GM20431 (cell line): Measurements from ENCODE around the gene EPS8L1.
"Not testable (repeated sequence)": the region's sequence is repeated elsewhere in the genome, so short reads cannot be mapped to it uniquely, and the experiment has no call there.

ENCODE experiments used
- in situ Hi-C: fragments of 300-500 bp; cut with MseI, MboI; formaldehyde crosslinking; loops from one replicate; pipeline ENCODE4 v1.15.0; 2020; ENCODE audit warnings: low sequenced_read_pairs; ENCODE audit not compliant: unreplicated experiment

EPS8L1 gene

DNA sequence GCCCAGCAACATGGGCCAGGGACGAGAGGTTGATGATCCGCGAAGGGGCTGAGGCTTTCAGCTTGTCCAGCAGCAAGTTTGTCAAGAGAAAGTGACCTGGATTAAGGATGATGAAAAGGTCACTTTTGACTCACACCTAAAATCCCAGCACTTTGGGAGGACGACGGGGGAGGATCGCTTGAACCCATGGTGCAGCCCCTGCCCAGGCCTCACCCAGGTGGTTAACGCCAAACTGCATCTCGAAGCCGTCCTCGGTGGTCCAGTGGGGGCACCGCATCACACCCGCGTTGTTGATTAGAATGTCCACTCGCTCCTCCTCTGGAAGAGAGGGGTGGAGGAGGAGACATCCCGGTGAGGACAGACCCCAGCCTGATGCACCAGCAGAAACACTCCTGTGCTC lies 27.2 kb upstream of the EPS8L1 start:
- in situ Hi-C loops, result no loop called here

DNA sequence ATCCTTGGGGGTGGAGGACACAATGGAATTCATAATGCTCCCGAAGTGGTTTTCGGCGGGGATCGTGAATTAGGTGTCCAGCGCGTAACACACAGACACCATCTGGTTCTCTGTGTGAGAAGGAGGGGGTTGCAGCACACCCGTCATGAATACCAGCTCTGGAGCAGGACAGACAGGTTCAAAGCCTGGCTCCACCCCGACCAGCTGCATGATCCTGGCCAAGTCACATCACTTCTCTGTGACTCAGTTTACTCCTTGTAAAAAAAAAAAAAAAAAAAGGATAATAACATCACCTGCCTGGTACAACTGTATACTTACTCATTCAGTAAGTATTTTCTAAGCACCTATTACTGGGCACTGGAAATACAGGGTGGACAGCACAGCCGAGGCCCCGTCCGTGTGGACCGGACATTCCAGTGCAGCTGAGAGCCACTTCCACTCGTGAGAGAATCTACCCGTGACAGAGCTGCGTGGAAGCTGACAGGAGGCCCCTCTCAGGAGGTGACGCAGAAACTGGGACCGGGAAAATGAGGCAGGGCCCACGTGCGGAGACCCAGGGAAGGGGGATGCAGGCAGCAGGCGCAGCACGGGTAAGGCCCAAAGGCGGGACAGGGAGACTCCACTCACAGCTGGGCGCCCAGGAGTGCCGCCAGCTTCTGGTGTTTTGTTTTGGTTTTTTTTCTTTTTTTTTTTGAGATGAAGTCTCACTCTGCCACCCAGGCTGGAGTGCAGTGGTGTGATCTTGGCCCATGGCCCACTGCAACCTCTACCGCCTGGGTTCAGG lies 24.7 kb upstream of the EPS8L1 start:
- in situ Hi-C loops, result no loop called here

DNA sequence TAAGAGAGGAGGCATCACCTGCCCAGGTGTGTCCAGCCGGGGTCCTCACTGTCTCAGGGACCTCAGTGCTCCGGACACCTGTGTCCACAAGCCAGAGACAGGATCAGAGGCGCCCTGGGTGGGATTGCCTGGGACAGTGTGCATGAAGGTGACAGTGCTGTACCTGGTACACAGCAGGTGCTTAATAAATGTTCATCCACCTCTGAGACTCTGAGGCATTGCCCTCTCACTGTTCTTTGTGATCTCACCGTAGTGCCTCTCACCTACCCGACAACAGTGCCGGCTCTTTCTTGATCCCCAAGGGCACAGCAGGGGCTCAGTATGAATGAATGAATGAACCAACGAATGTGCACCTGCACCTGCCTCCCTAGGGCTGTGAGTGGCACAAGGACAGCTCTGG lies 21.9 kb upstream of the EPS8L1 start:
- in situ Hi-C loops, result no loop called here

DNA sequence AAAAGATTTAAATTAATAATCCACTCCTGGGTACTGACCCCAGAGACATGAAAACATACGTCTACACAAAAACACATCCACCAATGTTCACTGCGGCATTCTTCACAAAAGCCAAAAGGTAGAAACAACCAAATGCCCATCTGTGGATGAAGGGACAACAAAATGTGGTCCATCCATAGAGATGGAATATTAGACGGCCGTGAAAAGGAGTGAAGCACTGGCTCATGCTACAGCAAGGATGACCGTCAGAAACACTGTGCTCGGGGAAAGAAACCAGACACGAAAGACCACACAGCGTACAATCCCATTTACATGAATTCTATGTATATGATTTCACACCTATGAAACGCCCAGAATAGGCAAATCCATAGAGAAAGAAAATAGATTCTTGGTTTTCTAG lies 18.8 kb upstream of the EPS8L1 start:
- in situ Hi-C loops, result no loop called here

DNA sequence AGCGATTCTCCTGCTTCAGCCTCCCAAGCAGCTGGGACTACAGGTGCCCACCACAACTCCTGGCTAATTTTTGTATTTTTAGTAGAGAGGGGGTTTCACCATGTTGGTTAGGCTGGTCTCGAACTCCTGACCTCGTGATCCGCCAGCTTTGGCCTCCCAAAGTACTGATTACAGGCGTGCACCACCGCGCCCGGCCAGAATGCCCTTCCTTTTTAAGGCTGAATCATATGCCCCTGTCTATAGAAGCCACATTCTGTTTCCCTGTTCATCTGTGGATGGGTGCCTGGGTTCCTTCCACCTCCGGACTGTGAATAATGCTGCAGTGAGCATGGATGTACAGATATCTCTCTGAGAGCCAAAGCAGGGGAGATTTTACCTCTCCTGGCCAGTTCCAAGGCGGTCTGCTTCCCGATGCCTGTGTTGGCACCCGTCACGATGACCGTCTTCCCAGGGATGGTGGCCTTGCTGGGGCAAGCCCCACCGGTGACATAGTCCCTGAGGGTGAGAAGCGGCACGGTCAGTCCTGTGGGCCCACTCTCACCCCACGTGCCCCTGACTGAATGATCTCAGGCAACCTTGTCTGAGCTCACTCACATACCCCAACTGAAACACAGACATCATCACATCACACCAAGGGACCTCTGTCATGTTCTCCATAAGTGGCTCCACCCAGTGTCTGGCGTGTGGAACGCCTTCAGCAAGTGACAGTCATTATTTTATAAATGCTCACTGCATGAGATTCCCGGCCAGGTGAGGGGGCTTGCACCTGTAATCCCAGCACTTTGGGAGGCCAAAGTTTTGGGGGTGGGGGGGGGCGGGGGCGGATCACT lies 16.7 kb upstream of the EPS8L1 start:
- in situ Hi-C loops, result no loop called here

DNA sequence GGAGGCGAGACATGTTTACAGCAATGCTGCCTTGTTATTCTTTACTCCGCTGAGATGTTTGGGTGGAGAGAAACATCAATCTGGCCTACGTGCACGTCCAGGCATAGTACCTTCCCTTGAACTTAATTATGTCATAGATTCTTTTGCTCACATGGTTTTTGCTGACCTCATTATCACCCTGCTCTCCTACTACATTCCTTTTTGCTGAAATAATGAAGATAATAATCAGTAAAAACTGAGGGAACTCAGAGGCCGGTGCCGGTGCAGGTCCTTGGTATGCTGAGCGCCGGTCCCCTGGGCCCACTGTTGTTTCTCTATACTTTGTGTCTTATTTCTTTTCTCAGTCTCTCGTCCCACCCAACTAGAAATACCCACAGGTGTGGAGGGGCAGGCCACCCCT lies 15.4 kb upstream of the EPS8L1 start:
- in situ Hi-C loops, result not testable (repeated sequence)

DNA sequence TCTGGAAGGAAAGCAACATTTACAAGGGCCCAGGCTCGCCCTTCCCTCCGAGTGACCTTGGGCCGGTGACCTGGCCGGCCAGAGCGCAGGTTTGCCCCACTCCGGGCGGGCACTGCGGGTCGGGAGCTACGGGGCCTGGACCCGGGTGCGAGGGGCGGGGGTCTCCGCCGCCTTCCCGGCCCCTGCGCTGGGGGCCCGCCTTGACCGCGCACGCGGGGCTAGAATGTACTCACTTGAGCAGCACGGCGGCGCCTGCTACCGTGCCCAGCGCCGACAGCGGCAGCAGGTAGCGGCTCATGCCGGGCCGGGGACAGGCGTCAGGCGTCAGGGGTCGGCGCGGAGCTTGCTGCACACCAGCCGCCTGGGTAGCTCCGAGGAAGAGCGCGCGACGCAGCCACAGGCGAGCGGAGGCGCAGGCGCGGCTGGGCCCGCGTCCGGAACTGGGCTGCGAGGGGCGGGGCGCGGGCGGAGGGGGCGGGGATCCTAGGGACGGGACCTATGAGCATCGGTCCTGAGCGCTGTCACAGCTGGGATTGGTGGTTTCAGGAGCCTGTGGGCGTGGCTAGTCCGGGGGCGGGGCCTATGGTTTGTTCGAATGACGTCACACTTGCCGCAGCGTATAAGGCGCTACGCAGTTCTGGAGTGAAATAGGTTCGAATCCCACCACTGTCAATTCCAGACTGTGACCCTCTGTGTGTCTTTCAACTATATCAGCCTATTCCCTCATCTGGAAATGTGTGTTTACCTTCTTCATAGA lies 12.8 kb upstream of the EPS8L1 start, which contains the start of gene RDH13:
RDH13 (minus strand) TSS at position 414 of the 757 bp plus-strand sequence; CDS start at position 298, 116 bp downstream.
- in situ Hi-C loops, result no loop called here

DNA sequence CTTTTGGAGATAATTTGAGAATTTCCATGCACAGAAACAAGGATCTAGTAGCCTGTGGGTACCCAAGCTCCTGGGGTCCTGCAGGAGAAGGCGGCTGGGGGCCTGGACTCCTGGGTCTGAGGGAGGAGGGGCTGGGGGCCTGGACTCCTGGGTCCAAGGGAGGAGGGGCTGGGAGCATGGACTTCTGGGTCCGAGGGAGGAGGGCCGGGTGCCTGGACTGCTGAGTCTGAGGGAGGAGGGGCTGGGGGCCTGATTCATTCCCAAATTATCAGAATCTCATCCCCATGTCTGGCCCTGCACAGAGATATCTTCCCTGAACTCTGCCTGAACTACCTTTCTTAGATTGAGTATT lies 12.2 kb upstream of the EPS8L1 start:
- in situ Hi-C loops, result no loop called here

DNA sequence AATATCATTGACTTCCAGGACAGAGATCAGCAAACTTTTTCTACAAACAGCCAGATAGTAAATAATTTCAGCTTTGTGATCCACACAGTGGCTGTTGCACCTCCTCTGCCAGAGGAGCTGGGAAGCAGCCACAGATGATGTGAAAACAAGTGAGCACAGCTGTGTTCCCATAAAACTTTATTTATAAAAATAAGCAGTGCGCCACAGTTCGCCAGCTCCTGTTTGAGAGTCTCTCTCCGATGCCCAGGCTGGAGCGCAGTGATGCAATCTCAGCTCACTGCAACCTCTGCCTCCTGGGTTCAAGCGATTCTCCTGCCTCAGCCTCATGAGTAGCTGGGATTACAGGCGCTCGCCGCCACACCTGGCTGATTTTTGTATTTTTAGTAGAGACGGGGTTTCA lies 10.2 kb upstream of the EPS8L1 start:
- in situ Hi-C loops, result not testable (repeated sequence)

DNA sequence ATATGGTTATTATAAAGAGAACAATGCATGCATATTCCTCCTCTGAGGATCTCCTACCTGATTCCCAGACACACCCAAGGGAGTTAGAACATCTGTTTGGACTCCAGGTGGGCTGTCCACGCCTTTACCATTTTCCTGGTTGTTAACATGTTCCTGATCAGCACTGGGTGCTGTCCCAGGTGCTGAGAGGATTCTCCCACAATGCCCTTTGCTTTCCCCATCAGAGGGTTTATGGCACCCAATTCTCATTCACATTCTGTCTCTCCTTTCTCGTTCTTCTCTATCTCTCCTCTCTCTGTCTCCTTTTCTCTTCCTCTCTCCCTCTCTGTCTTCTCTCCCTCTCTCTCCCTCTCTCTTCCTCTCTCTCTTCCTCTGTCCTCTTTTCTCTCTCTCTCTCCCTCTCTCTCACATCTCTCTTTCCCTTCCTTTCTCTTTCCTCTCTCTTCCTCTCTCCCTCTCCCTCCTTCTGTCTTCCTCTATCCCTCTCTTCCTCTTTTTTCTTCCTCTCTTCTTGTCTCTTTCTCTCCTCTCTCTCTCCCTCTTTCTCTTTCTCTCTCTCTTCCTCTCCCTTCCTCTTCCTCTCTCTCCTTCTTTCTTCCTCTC lies 9.5 kb upstream of the EPS8L1 start:
- in situ Hi-C loops, result no loop called here

DNA sequence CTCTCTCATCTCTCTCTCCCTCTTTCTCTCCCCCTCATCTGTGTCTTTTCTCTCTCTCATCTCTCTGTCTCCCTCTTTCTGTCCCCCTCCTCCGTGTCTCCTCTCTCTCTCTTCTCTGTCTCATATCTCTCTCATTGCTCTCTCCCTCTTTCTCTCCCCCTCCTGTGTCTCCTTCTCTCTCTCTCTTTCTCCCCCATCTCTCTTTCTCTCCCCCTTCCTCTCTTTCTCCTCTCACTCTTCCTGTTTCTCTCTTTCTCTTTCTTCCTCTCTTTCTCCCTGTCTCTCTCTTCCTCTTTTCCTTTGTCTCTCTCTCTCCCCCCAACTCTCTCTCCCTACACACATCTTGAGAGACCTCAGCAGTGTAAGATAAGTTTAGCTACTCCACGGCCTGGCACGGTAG lies 7.8 kb upstream of the EPS8L1 start:
- in situ Hi-C loops, result no loop called here

DNA sequence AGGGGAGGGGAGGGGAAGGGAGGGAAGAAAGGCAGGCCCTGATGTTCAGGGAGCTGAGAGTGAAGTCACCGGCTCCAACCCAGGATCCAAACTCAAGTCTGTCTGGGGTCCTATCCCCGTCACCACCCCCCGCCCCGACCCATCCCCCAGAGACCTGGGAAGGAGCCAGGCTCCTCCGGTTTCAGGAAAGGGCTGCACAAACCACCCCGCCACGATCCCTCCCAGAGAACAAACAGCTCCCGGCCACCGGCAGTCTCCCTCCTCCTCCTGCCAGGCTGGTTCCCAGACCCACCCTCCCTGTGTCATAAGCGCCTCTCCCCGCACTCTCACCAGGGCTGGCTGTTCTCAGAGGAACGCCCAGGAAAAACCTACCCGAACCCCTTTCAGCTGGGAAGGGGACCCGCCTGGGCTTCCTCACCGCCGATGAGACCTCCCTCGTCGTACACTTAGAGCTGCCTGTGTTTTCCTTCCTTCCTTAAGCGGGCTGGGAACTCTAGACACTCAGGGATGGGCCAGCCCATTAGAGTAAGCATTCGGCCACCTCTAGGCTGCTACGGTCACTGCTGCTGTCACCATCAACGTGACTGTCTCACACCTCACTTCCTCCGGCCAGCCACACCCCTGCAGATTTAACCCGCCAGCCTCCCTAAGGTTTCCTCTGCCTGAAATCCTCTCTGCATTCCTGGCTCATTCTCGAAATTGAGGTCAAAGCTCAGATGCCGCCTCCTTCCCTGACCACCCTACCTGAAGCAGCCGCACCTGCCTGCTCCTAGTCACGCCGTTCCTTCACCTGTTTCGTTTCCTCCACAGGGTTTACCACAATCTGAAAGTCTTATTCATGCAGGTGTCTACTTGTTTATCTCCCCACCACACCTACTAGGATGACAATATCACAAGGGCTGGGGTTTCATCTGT lies 6.5 kb upstream of the EPS8L1 start:
- in situ Hi-C loops, result no loop called here

DNA sequence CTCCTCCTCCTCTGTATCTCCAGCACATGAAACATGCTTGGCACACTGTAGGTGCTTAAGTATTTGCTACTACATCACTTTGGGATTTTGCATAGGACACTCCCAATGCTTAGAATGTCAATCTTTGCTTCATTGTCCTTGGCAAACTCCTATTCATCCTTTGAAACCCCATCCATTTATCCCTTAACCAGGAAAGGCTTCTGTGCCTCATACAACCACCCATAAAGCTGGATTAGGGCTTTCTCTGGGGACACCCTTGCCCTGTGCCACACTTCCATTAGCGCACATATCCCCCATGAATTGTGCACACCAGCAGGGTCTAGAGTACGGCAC lies 5.8 kb upstream of the EPS8L1 start:
- in situ Hi-C loops, result no loop called here

DNA sequence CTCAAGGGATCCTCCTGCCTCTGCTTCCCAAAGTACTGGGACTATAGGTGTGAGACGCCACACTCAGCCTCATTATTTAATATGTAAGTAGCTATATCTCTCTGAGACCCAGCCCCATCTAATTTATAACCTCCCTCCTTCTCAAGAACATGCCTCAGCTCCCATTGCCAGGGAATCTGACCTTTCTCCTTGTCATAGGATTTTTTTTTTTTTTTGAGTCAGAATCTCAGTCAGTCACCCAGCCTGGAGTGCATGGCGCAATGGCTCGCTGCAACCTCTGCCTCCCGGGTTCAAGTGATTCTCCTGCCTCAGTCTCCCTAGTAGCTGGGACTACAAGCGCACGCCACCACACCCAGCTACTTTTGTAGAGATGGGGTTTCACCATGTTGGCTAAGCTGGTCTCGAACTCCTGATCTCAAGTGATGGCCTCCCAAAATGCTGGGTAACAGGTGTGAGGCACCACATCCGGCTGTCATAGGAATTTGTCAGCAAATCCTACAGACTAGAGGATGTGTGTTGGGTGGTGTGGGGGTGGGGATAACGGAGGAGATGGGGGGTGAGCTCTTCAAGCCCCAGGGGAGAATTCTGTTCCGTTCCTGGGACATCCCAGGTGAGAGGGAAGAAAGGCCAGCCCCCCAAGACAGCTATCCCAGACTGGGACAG lies 5.1 kb upstream of the EPS8L1 start:
- in situ Hi-C loops, result no loop called here

DNA sequence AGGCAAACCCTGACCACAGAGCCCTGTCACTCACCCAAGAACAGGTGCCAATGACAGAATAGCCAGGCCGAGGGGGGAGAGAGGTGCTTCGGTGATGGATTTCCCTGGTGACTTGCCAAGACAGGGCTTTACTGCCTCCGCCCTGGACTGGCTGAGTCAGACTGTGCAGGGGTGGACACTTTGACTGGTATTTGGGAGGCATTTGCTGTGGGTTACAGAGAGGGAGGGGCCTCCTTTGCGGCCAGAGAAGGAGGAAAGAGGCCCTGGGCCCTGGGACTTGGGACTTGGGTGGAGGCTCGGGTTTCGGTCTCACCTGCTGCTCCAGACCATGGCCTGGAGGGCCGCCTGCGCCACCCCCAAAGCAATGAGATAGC lies 4.6 kb upstream of the EPS8L1 start:
- in situ Hi-C loops, result no loop called here

DNA sequence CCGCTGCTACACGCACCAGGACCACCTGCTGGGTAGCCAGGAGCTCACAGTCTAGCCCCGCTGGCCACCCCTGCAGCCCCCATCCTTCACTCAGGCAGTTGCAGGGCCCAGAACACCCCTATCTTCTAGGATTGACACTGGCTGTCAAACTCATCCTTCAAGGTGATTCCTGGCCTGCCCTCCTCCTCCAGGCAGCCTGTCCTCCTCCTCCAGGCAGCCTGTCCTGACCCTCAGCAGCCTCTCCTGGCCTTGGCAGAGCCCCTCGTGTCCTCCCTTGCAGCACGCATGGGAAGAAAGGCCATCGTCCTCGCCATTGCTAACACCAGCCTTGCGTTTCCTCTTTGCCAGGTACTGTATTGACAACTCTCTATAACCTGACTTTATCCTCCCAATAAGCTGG lies 3.8 kb upstream of the EPS8L1 start:
- in situ Hi-C loops, result no loop called here

DNA sequence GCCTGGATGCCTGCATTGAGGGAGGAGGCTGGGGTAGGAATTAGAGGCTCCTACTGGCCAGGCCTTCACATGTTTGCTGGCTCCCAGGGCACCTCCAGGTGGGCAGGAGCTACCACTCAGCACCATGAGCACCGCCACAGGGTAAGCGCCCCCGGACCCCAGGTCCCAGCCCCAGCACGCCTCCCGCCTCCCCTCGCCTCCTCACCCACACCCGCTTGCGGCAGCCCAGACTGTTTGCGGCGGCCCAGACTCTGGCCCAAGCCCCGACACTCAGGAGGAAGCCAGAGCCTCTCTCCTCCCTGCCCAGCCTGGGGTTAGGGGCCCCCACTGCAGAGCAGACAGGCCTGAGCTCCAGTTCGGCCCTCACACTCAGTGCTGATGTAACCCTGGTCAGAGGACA lies 652 bp downstream of the EPS8L1 start:
- in situ Hi-C loops, result no loop called here

DNA sequence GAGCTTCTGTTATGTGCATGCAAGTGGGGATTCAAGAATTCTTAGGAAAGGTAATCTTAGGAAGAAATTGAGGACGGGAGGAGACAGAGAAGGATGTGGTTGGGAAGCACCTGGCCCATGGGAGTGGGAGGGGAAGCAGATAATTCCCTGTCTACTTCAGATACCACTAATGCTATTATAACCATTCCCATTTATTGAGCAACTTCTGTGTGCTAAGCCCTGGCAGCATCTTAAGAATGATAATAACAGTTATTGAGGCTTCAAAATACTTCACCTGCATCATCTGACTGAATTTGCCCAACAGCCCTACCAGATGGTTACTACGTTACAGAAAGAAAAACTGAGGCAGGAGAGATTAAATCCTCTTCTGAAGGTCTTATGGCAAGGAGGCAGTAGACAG lies 1.4 kb downstream of the EPS8L1 start:
- in situ Hi-C loops, result no loop called here

DNA sequence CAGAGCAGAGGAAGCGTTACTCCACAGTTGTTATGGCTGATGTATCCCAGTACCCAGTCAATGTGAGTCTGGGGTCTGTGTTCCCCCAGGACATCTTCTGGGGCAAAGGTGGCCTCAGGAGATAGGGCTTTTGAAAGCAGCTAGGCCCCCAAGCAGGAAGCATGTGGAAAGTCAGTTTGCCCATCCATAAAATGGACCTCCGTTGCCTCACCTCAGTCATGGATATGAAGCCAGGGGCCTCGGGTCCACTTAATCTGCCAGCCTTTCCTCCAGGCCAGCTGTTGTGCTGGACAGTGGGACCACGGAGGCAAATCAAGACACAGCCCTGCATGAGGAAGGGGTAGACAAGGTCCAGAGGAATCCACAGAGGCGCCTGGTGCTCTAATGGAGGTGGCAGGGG lies 3.3 kb downstream of the EPS8L1 start:
- in situ Hi-C loops, result no loop called here
